Keratinocyte (primary cell): Measurements from ENCODE around the gene CKMT2. TPM values are rescaled to one million over a fixed set of nuclear protein-coding genes. Genes with fewer than 3 reads are reported as not detected.

Experiments
- DNase-seq: peaks from one replicate; pipeline ENCODE4 v3.0.0-alpha.2; 2011; ENCODE audit warnings: low read depth, missing footprints, low spot score
- FAIRE-seq: peaks from 2 replicates; lab custom pipeline; 2011; peaks lifted over from hg19 to GRCh38; lab: Jason Lieb, UNC
- H2AFZ ChIP-seq: 2 replicates; pipeline ENCODE4 v1.6.0; 2012; ENCODE audit warnings: low read length, control low read depth, inconsistent platforms; ENCODE audit not compliant: control insufficient read depth
- H3K27ac ChIP-seq: 2 replicates; pipeline ENCODE4 v1.5.1; 2011; ENCODE audit warnings: low read length; ENCODE audit not compliant: control insufficient read depth, insufficient read depth
- H3K27me3 ChIP-seq: 3 replicates; pipeline ENCODE4 v1.6.0; 2011; ENCODE audit warnings: low read length; ENCODE audit not compliant: control insufficient read depth, insufficient read depth; ENCODE audit errors: extremely low read depth
- H3K36me3 ChIP-seq, 2 experiments: 2 replicates in 1 of 2; 3 replicates in 1 of 2; pipeline ENCODE4 v1.5.1; 2011; ENCODE audit warnings: low read length in 2 of 2, mild to moderate bottlenecking in 1 of 2; ENCODE audit not compliant: control insufficient read depth in 2 of 2, insufficient read depth in 2 of 2; ENCODE audit errors: extremely low read depth in 1 of 2
- H3K4me1 ChIP-seq: 3 replicates; pipeline ENCODE4 v1.5.1; 2011; ENCODE audit warnings: low read length; ENCODE audit not compliant: control insufficient read depth, insufficient read depth; ENCODE audit errors: extremely low read depth
- H3K4me2 ChIP-seq: 3 replicates; pipeline ENCODE4 v1.6.0; 2011; ENCODE audit warnings: low read depth, low read length; ENCODE audit not compliant: control insufficient read depth, insufficient read depth; ENCODE audit errors: extremely low read depth
- H3K4me3 ChIP-seq, 3 experiments: fragments of 200-600 bp in 1 of 3; sonication (generic) in 1 of 3; 2 replicates in 2 of 3; 3 replicates in 1 of 3; pipeline ENCODE4 v1.5.1; 2011 to 2016; ENCODE audit warnings: low read length in 3 of 3, mild to moderate bottlenecking in 3 of 3, control low read depth in 2 of 3, inconsistent platforms in 1 of 3, low read depth in 1 of 3, mixed read lengths in 1 of 3, mixed run types in 1 of 3, moderate library complexity in 1 of 3; ENCODE audit not compliant: control insufficient read depth in 2 of 3, insufficient read depth in 2 of 3; ENCODE audit errors: extremely low read depth in 1 of 3
- H3K79me2 ChIP-seq: 2 replicates; pipeline ENCODE4 v1.6.0; 2012; ENCODE audit warnings: low read length; ENCODE audit not compliant: control insufficient read depth, insufficient read depth
- H3K9ac ChIP-seq: 3 replicates; pipeline ENCODE4 v1.6.0; 2011; ENCODE audit warnings: low read length; ENCODE audit not compliant: control insufficient read depth, insufficient read depth; ENCODE audit errors: extremely low read depth
- H3K9me1 ChIP-seq: 3 replicates; pipeline ENCODE4 v1.6.0; 2011; ENCODE audit warnings: low read length; ENCODE audit not compliant: control insufficient read depth, insufficient read depth; ENCODE audit errors: extremely low read depth
- H3K9me3 ChIP-seq: 2 replicates; pipeline ENCODE4 v1.5.1; 2012; ENCODE audit warnings: low read depth, low read length; ENCODE audit not compliant: control insufficient read depth
- H4K20me1 ChIP-seq: 3 replicates; pipeline ENCODE4 v1.6.0; 2011; ENCODE audit warnings: low read length; ENCODE audit not compliant: control insufficient read depth, insufficient read depth; ENCODE audit errors: extremely low read depth
- CTCF ChIP-seq, 3 experiments: IDR thresholded peaks in 1 of 3; conservative IDR thresholded peaks in 1 of 3; optimal IDR thresholded peaks in 1 of 3; 2 replicates in 2 of 3; 3 replicates in 1 of 3; pipeline versions ENCODE3 to v1.5.1; 2011; ENCODE audit warnings: low read length in 3 of 3, mild to moderate bottlenecking in 3 of 3, moderate library complexity in 2 of 3, control low read depth in 1 of 3, inconsistent platforms in 1 of 3; ENCODE audit not compliant: insufficient read depth in 2 of 3; ENCODE audit errors: extremely low read depth in 1 of 3
- EZH2 ChIP-seq: IDR thresholded peaks from one replicate; pipeline ENCODE4 v1.6.1; 2012; ENCODE audit warnings: inconsistent platforms, mild to moderate bottlenecking, low read length, moderate library complexity
- dilution Hi-C: fragments of 300-500 bp; cut with MboI; formaldehyde crosslinking; loops from one replicate; pipeline ENCODE4 v1.7.0; 2020; ENCODE audit warnings: low sequenced_read_pairs; ENCODE audit not compliant: extremely low pct_ligation_motif_present
- polyA plus RNA-seq, 5 experiments: library from polyadenylated mRNA; depleted of rRNA in 3 of 5; stranded (reverse) in 3 of 5; stranded (forward) in 1 of 5; unstranded in 1 of 5; fragments of >200 nt; gene quantifications; 1 replicate in 1 of 5; 2 replicates in 3 of 5; 3 replicates in 1 of 5; pipeline versions ENCODE4 v1.2.1 to v1.2.3, GENCODE V29; 2011 to 2012; ENCODE audit warnings: missing spikeins in 2 of 5, low read depth in 1 of 5, low replicate concordance in 1 of 5

The CKMT2 gene
- polyA plus RNA-seq, 1 donor (not counting 4 experiments of a cell fraction or from before 2014, with no cell fraction given) = not detected

GRCh38 chr5:81188962-81189361, 44.2 kb upstream of the CKMT2 start:
- DNase-seq (no peak), FAIRE-seq (no peak)
- TF ChIP-seq CTCF (optimal IDR thresholded peaks at IDR 0.05 in 1 of 3, IDR thresholded peaks at IDR 0.05 in 1 of 3, conservative IDR thresholded peaks at IDR 0.05 in 1 of 3; ENCODE audit: extremely low read depth in 1 of 3, insufficient read depth in 2 of 3, low read length in 3 of 3) (no peak), EZH2 (no peak)
- H3K9me3 ChIP-seq = no peaks in the 10 kb centered on the region
- dilution Hi-C loops = no loop called here
- H3K4me3 ChIP-seq = no peak overlapping the region
- no peaks in the 10 kb centered on the region for H3K79me2 ChIP-seq
- H3K9ac ChIP-seq = no peak overlapping the region
- no peak overlapping the region for H3K27ac ChIP-seq
- H4K20me1 ChIP-seq = no peaks in the 10 kb centered on the region
- no peak overlapping the region for H3K4me2 ChIP-seq
- H3K4me1 ChIP-seq = no peaks in the 10 kb centered on the region
- peaks cover 5% of the 10 kb centered on the region for H3K27me3 ChIP-seq
- H3K36me3 ChIP-seq = no peaks in the 10 kb centered on the region
- H2AFZ ChIP-seq = no peak overlapping the region
- no peaks in the 10 kb centered on the region for H3K9me1 ChIP-seq

DNA sequence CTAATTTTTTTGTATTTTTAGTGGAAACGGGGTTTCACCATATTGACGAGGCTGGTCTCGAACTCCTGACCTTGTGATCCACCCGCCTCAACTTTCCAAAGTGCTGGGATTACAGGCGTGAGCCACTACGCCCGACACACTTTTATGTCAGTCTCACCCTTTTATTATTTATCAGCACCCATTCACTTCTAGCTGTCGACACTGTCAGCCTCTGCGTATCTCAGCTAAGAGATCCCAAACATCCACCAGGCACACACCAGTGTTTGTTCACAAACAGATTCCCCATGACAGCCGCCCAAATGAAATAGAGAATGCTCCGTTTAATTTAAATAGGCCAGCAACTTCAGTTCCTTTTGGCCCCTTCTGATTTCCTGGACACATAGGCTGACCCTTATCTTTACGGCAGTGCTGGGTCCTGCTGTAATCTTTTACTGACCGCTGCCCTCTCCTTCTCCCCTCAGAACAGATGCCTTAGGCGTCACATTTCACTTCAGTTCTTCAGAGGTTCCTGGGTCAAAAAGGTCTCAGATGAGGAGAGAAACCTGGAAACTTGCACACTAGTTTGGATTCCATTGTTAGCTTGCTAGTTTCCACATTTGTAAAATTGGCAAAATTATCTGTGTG, 43.1 kb upstream of the CKMT2 start:
- Histone ChIP-seq H2AFZ (no peak overlapping the region), H3K79me2 (no peaks in the 10 kb centered on the region), H4K20me1 (no peaks in the 10 kb centered on the region), H3K9me3 (no peaks in the 10 kb centered on the region), H3K27ac (no peak overlapping the region), H3K4me2 (no peak overlapping the region), H3K36me3 (no peaks in the 10 kb centered on the region), H3K4me1 (no peaks in the 10 kb centered on the region), H3K4me3 (no peak overlapping the region), H3K9ac (no peak overlapping the region), H3K27me3 (peaks cover 5% of the 10 kb centered on the region), H3K9me1 (no peaks in the 10 kb centered on the region)
- FAIRE-seq = no peak
- TF ChIP-seq EZH2 (no peak), CTCF (optimal IDR thresholded peaks at IDR 0.05 in 1 of 3, IDR thresholded peaks at IDR 0.05 in 1 of 3, conservative IDR thresholded peaks at IDR 0.05 in 1 of 3; ENCODE audit: extremely low read depth in 1 of 3, insufficient read depth in 2 of 3, low read length in 3 of 3) (no peak)
- dilution Hi-C loops = no loop called here
- no peak for DNase-seq
